ENCODE data around the gene TMC1. TPM values are rescaled to one million over a fixed set of nuclear protein-coding genes. Genes with fewer than 3 reads are reported as not detected.

Gene TMC1
- total and polyA plus RNA-seq, 2 of the 13 experiments (the other 11 are each of a cell fraction or from before 2014, with no cell fraction given) = 0.02 to 0.03 TPM

DNA sequence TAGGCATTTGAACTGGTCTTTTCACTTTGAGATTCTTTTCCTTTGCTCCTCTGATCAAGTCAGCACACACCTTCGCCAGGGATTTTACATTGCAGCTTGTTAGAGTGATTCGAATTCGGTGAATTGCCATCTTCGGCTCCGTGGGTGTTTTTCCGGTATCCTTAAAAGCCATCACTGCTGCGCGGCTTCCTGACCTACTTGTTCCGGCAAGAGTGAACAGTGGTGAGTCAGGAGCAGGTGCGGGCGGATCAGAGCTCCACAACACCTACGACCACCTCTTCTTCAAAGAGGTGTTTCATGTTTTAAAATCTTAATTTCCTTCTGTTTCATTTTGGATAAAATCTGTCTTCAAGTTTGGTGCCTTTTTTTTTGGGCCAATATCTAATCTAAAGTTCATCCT, 134.6 kb downstream of the TMC1 start (continued):
- TF ChIP-seq, protein P1, sequence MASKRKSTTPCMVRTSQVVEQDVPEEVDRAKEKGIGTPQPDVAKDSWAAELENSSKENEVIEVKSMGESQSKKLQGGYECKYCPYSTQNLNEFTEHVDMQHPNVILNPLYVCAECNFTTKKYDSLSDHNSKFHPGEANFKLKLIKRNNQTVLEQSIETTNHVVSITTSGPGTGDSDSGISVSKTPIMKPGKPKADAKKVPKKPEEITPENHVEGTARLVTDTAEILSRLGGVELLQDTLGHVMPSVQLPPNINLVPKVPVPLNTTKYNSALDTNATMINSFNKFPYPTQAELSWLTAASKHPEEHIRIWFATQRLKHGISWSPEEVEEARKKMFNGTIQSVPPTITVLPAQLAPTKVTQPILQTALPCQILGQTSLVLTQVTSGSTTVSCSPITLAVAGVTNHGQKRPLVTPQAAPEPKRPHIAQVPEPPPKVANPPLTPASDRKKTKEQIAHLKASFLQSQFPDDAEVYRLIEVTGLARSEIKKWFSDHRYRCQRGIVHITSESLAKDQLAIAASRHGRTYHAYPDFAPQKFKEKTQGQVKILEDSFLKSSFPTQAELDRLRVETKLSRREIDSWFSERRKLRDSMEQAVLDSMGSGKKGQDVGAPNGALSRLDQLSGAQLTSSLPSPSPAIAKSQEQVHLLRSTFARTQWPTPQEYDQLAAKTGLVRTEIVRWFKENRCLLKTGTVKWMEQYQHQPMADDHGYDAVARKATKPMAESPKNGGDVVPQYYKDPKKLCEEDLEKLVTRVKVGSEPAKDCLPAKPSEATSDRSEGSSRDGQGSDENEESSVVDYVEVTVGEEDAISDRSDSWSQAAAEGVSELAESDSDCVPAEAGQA (IDR thresholded peaks at IDR 0.05; ENCODE audit: low read depth) = no peak
- TF ChIP-seq, protein P1 (CRISPR knock-in tag; IDR thresholded peaks at IDR 0.05; ENCODE audit: borderline replicate concordance) = no peak
- TF ChIP-seq, protein P2, sequence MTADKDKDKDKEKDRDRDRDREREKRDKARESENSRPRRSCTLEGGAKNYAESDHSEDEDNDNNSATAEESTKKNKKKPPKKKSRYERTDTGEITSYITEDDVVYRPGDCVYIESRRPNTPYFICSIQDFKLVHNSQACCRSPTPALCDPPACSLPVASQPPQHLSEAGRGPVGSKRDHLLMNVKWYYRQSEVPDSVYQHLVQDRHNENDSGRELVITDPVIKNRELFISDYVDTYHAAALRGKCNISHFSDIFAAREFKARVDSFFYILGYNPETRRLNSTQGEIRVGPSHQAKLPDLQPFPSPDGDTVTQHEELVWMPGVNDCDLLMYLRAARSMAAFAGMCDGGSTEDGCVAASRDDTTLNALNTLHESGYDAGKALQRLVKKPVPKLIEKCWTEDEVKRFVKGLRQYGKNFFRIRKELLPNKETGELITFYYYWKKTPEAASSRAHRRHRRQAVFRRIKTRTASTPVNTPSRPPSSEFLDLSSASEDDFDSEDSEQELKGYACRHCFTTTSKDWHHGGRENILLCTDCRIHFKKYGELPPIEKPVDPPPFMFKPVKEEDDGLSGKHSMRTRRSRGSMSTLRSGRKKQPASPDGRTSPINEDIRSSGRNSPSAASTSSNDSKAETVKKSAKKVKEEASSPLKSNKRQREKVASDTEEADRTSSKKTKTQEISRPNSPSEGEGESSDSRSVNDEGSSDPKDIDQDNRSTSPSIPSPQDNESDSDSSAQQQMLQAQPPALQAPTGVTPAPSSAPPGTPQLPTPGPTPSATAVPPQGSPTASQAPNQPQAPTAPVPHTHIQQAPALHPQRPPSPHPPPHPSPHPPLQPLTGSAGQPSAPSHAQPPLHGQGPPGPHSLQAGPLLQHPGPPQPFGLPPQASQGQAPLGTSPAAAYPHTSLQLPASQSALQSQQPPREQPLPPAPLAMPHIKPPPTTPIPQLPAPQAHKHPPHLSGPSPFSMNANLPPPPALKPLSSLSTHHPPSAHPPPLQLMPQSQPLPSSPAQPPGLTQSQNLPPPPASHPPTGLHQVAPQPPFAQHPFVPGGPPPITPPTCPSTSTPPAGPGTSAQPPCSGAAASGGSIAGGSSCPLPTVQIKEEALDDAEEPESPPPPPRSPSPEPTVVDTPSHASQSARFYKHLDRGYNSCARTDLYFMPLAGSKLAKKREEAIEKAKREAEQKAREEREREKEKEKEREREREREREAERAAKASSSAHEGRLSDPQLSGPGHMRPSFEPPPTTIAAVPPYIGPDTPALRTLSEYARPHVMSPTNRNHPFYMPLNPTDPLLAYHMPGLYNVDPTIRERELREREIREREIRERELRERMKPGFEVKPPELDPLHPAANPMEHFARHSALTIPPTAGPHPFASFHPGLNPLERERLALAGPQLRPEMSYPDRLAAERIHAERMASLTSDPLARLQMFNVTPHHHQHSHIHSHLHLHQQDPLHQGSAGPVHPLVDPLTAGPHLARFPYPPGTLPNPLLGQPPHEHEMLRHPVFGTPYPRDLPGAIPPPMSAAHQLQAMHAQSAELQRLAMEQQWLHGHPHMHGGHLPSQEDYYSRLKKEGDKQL (CRISPR knock-in tag; IDR thresholded peaks at IDR 0.05; ENCODE audit: low read depth) = no peak
- TF ChIP-seq SNAPC2 (CRISPR knock-in tag; IDR thresholded peaks at IDR 0.05) (no peak), ADNP (CRISPR knock-in tag; IDR thresholded peaks at IDR 0.05) (no peak), MED13 (CRISPR knock-in tag; IDR thresholded peaks at IDR 0.05) (no peak)

All from HepG2 (cell line).